Neuron (in vitro differentiated cells): ENCODE measurements around the gene DDB1.

Experiments
- H2AFZ ChIP-seq: one replicate; pipeline ENCODE4 v1.6.1; 2013; ENCODE audit warnings: low read depth, mild to moderate bottlenecking, inconsistent platforms, low read length, moderate library complexity
- H3K27me3 ChIP-seq: one replicate; pipeline ENCODE4 v1.6.1; 2013; ENCODE audit warnings: low read length; ENCODE audit not compliant: insufficient read depth
- H3K36me3 ChIP-seq: one replicate; pipeline ENCODE4 v1.6.1; 2013; ENCODE audit warnings: low read length; ENCODE audit not compliant: insufficient read depth
- H3K4me1 ChIP-seq: one replicate; pipeline ENCODE4 v1.6.1; 2013; ENCODE audit warnings: low read length; ENCODE audit not compliant: insufficient read depth
- H3K4me3 ChIP-seq: 2 replicates; pipeline ENCODE4 v1.5.1; 2013; ENCODE audit warnings: mild to moderate bottlenecking, low read length, moderate library complexity
- H3K9me3 ChIP-seq: one replicate; pipeline ENCODE4 v1.6.1; 2013; ENCODE audit warnings: low read length

DDB1 gene

DNA sequence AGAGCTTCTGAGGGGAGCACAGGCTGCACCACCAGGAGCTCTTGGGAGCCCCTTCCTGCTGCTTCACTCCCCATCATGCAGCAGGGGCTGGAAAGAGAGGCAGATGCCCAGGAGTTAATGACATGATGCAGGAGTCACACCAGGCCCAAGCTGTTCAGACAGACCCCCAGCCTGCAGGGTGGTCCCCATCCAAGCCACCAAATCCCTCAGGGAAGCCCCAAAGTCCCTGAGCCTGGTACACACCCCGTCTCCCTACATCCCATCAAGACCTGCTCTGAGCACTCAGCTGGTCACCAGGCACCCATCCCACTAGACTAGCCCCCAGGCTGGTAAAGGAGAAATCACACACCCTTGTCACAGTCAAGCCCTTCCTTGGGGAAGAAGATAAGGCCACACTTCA lies 17.4 kb upstream of the DDB1 start:
- peaks cover 10% of the 10 kb centered on the region for H3K36me3 ChIP-seq
- no peaks in the 10 kb centered on the region for H3K9me3 ChIP-seq
- H3K27me3 ChIP-seq: no peaks in the 10 kb centered on the region
- H2AFZ ChIP-seq: no peak overlapping the region
- no peaks in the 10 kb centered on the region for H3K4me1 ChIP-seq
- H3K4me3 ChIP-seq: no peak overlapping the region

DNA sequence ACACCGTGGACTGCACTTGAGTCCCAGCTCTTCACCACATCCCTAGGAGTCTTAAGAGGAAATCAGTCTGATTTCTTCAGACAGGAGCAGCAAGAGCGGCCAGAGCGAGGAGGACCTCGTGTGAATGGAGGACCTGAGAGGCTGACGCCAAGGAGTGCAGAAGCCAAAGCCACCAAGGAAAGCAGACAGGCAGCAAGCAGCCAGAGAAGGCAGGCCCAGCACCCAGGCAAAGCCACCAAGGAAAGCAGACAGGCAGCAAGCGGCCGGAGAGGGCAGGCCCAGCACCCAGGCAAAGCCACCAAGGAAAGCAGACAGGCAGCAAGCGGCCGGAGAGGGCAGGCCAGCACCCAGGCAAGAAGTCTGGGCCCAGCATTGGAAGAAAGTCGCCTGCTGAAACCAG lies 17.0 kb upstream of the DDB1 start:
- H3K9me3 ChIP-seq: no peaks in the 10 kb centered on the region
- no peak overlapping the region for H2AFZ ChIP-seq
- H3K36me3 ChIP-seq: peaks cover 10% of the 10 kb centered on the region
- no peaks in the 10 kb centered on the region for H3K4me1 ChIP-seq
- H3K4me3 ChIP-seq: no peak overlapping the region
- H3K27me3 ChIP-seq: no peaks in the 10 kb centered on the region

DNA sequence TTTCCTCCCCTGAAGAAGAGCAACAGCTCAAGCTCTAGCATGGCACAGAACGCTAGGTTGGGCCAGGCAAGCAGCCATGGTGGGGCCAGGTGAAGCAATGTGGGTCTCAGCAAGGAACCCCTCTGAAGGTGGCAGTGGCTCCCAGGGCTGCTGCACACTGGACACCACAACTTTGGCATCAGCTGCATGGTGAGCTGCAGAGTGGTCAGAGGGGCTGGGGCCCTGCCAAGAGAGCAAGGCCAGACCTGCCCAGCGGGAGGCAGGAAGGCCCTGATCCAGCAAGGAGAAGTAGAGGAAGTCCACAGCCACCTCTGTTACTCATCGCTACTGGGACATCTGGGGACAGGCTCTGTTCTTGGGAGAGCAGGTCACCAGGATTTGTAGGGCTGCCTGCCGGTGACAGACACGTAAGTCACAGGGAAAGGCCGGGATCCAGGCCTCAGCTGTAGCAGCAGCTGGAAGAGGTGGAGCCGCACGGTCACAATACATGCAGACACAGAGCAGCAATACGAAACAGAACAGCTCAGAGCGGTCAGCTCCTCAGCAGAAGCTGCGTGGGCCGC lies 16.4 kb upstream of the DDB1 start:
- no peaks in the 10 kb centered on the region for H3K4me1 ChIP-seq
- no peak overlapping the region for H2AFZ ChIP-seq
- peaks cover 10% of the 10 kb centered on the region for H3K36me3 ChIP-seq
- no peaks in the 10 kb centered on the region for H3K9me3 ChIP-seq
- no peak overlapping the region for H3K4me3 ChIP-seq
- no peaks in the 10 kb centered on the region for H3K27me3 ChIP-seq

DNA sequence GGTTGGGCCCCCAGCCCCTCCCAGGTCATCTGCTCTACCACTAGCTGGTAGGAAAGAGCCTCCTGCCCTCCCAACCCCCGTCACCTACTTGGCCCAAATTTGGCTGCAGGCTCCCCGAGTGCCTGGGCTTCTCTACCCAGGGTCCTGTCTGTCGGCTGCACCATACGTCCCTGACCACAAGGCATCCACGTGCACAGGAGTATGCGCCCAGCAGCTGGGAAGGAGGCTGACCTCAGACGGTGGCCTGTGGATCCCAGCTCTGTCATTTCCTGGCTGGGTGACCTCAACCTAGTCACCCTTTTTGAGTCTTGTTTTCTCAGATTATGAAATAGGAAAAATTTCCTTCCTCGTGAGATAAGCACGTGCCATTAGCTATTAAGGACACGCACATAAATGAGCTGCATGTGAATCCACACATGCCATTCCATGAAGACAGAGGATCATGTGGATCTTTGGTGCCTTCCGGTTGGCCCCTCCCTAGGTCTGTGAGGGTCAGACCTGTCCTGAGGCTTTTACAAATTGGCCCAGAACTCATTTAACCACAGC lies 15.1 kb upstream of the DDB1 start:
- H2AFZ ChIP-seq: no peak overlapping the region
- H3K4me3 ChIP-seq: no peak overlapping the region
- H3K36me3 ChIP-seq: peaks cover 12% of the 10 kb centered on the region
- no peaks in the 10 kb centered on the region for H3K4me1 ChIP-seq
- H3K27me3 ChIP-seq: no peaks in the 10 kb centered on the region
- H3K9me3 ChIP-seq: no peaks in the 10 kb centered on the region

- no peaks in the 10 kb centered on the region for H3K27me3 ChIP-seq
- H2AFZ ChIP-seq: no peak overlapping the region
- H3K9me3 ChIP-seq: no peaks in the 10 kb centered on the region
- H3K4me1 ChIP-seq: no peaks in the 10 kb centered on the region
- no peak overlapping the region for H3K4me3 ChIP-seq
- H3K36me3 ChIP-seq: peaks cover 18% of the 10 kb centered on the region
These were observed 13.3 kb upstream of the DDB1 start for GRCh38 chr11:61345954-61346843.

GRCh38 chr11:61345170-61345610 lies 12.3 kb upstream of the DDB1 start:
- H3K27me3 ChIP-seq: no peaks in the 10 kb centered on the region
- no peaks in the 10 kb centered on the region for H3K9me3 ChIP-seq
- no peaks in the 10 kb centered on the region for H3K4me1 ChIP-seq
- H2AFZ ChIP-seq: no peak overlapping the region
- peaks cover 18% of the 10 kb centered on the region for H3K36me3 ChIP-seq
- H3K4me3 ChIP-seq: no peak overlapping the region

DNA sequence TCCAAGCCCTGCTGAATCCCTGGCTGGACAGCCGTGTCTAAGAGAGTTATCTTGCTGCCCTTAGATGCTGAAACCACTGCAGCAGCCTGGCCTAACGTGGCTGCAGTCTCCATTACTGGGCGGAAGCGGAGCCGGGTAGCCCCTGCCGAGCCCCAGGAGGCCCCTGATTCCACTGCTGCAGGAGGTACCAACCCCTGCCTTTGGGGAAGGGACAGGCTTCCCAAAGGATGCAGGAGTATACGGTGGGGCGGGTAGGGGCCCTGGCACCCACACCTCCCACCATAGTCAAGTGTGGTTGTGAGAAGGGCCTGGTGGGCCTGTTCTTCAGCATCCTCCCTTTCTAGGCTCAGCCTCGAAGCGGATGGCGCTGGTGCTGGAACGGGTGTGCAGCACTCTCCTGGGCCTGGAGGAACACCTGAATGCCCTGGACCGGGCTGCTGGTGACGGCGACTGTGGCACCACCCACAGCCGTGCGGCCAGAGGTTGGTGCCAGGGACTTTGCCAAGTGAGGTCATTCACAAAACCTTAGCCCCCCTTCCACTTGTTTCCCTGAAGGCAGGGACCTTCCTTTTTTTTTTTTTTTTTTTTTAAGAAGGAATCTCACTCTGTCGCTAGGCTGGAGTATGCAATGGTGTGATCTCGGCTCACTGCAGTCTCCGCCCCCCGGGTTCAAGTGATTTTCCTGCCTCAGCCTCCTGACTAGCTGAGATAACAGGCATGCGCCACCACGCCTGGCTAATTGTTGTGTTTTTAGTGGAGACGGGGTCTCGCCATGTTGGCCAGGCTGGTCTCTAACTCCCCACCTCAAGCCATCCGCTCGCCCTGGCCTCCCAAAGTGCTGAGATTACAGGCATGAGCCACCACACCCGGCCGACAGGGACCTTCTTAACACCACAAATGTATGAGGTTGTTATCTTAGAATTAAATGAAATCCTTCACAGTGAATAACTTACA lies 11.2 kb upstream of the DDB1 start:
- Histone ChIP-seq H3K36me3 (peaks cover 11% of the 10 kb centered on the region), H3K9me3 (no peaks in the 10 kb centered on the region), H3K4me1 (no peaks in the 10 kb centered on the region), H3K27me3 (no peaks in the 10 kb centered on the region), H2AFZ (no peak overlapping the region), H3K4me3 (no peak overlapping the region)

DNA sequence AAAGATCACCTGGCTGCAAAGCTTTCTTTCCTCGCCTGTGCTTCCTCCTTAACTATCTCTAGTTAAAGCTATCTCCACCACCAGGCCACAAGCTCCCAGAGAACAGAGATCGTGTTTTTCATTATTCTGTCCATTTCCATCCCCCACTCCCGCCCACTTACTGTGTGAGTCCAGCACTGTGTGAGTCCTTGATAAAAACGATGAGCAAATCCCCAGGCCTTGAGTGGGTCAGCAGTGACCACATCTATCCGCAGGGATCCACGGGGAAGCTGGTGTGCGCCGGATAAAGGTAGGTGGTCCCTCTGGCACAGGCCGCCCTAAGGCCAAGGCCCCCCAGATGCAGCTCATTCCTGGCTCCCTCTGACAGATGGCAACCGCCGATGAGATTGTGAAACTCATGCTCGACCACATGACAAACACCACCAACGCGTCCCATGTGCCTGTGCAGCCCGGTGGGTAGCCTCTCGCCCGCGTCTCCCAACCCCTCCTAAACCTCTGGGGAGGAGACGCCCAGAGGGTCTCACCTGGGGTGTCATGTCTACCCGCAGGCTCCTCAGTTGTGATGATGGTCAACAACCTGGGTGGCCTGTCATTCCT lies 9.4 kb upstream of the DDB1 start:
- H3K36me3 ChIP-seq: peaks cover 12% of the 10 kb centered on the region

GRCh38 chr11:61341706-61342105 lies 8.8 kb upstream of the DDB1 start:
- no peaks in the 10 kb centered on the region for H3K4me1 ChIP-seq
- no peaks in the 10 kb centered on the region for H3K9me3 ChIP-seq
- H3K27me3 ChIP-seq: no peaks in the 10 kb centered on the region
- peaks cover 12% of the 10 kb centered on the region for H3K36me3 ChIP-seq
- H2AFZ ChIP-seq: no peak overlapping the region
- H3K4me3 ChIP-seq: no peak overlapping the region

More for the DNA sequence above, 9.4 kb upstream of the DDB1 start:
- H3K4me3 ChIP-seq: no peak overlapping the region
- H3K4me1 ChIP-seq: no peaks in the 10 kb centered on the region
- no peaks in the 10 kb centered on the region for H3K27me3 ChIP-seq
- H2AFZ ChIP-seq: no peak overlapping the region
- no peaks in the 10 kb centered on the region for H3K9me3 ChIP-seq

GRCh38 chr11:61340979-61341378 lies 8.1 kb upstream of the DDB1 start:
- Histone ChIP-seq H3K9me3 (no peaks in the 10 kb centered on the region), H3K36me3 (peaks cover 12% of the 10 kb centered on the region), H3K4me1 (peaks cover 3% of the 10 kb centered on the region), H3K27me3 (no peaks in the 10 kb centered on the region), H2AFZ (no peak overlapping the region), H3K4me3 (no peak overlapping the region)

- peaks cover 12% of the 10 kb centered on the region for H3K36me3 ChIP-seq
- H3K9me3 ChIP-seq: no peaks in the 10 kb centered on the region
- H3K27me3 ChIP-seq: no peaks in the 10 kb centered on the region
- H3K4me1 ChIP-seq: peaks cover 14% of the 10 kb centered on the region
- no peak overlapping the region for H2AFZ ChIP-seq
- no peak overlapping the region for H3K4me3 ChIP-seq
These were observed 6.6 kb upstream of the DDB1 start for GRCh38 chr11:61339490-61339878.

- peaks cover 12% of the 10 kb centered on the region for H3K36me3 ChIP-seq
- H3K4me3 ChIP-seq: no peak overlapping the region
- H3K4me1 ChIP-seq: peaks cover 16% of the 10 kb centered on the region
- no peaks in the 10 kb centered on the region for H3K9me3 ChIP-seq
- H3K27me3 ChIP-seq: no peaks in the 10 kb centered on the region
- no peak overlapping the region for H2AFZ ChIP-seq
These were observed 6.0 kb upstream of the DDB1 start for GRCh38 chr11:61338783-61339489.
